Measurements from ENCODE around the gene CBFA2T2.
A peak's percentile ranks its signal among the peaks of the same experiment; 100 is the strongest.

GRCh38 chr20:33663161-33664084 lies 173.5 kb downstream of the CBFA2T2 start:
- TF ChIP-seq CTCF (IDR thresholded peaks at IDR 0.05), result peak; percentile 10
- no peak for TF ChIP-seq EZH2 (IDR thresholded peaks at IDR 0.05; ENCODE audit: borderline replicate concordance, insufficient read depth, low read depth, low read length, poor library complexity, severe bottlenecking)

Data from B cell (primary cell).